Activated CD4-positive, CD25-positive, alpha-beta regulatory T cell treated with anti-CD3 and anti-CD28 coated beads, Interleukin-2, amount 50 U/mL, for 16 hours (primary cell): ENCODE results near the gene FOXK1.

Experiments used
- DNase-seq: peaks from one replicate; pipeline ENCODE4 v3.0.0-alpha.2; 2020; ENCODE audit warnings: low read depth, low spot score

The FOXK1 gene

GRCh38 chr7:4818000-4818794, 136.1 kb downstream of the FOXK1 start:
- DNase-seq: no peak

GRCh38 chr7:4819560-4820404, 137.7 kb downstream of the FOXK1 start:
- DNase-seq: no peak

- no peak for DNase-seq
Observed at GRCh38 chr7:4820405-4820966, 138.4 kb downstream of the FOXK1 start.
